OCI-LY3 (cell line): ENCODE measurements around the gene CA10.

Source experiments
- EZH2phosphoT487 ChIP-seq: fragments of 200-600 bp; shearing (Covaris generic); IDR thresholded peaks from 2 replicates; pipeline ENCODE4 v1.6.1; 2018; ENCODE audit warnings: antibody characterized with exemption, mixed run types, low read depth
- TF ChIP-seq, protein P1 (sequence below): fragments of 200-600, 300-600 bp; sonication (generic); IDR thresholded peaks from 2 replicates; pipeline ENCODE4 v1.5.1; 2014; ENCODE audit warnings: antibody characterized with exemption, low read length, low read depth

DNA sequence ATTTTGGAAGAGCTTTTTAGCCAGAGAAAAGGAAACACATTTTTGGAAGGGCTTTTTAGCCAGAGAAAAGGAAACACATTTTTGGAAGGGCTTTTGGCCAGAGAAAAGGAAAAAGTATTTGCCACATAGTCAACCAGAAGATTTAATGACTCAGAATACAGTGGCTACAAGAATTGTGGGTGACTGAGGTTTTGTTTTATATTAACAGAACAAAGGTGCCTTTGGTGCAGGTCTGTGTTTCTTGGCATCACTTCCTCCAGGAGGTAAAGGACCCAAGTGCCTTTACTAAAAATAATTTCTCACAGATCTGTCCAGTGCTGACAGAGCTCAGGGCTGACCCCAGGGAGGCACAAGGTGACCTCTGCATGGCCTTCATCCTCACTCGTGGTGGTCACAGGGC, 363.1 kb downstream of the CA10 start:
- TF ChIP-seq, protein P1, sequence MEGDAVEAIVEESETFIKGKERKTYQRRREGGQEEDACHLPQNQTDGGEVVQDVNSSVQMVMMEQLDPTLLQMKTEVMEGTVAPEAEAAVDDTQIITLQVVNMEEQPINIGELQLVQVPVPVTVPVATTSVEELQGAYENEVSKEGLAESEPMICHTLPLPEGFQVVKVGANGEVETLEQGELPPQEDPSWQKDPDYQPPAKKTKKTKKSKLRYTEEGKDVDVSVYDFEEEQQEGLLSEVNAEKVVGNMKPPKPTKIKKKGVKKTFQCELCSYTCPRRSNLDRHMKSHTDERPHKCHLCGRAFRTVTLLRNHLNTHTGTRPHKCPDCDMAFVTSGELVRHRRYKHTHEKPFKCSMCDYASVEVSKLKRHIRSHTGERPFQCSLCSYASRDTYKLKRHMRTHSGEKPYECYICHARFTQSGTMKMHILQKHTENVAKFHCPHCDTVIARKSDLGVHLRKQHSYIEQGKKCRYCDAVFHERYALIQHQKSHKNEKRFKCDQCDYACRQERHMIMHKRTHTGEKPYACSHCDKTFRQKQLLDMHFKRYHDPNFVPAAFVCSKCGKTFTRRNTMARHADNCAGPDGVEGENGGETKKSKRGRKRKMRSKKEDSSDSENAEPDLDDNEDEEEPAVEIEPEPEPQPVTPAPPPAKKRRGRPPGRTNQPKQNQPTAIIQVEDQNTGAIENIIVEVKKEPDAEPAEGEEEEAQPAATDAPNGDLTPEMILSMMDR: no peak
- TF ChIP-seq EZH2phosphoT487: no peak
